ENCODE data around the gene AEN. TPM values are rescaled to one million over a fixed set of nuclear protein-coding genes. Genes with fewer than 3 reads are reported as not detected.
A peak's percentile ranks its signal among the peaks of the same experiment; 100 is the strongest.

The AEN gene
- total and polyA plus RNA-seq, 8 donors = 3.2 to 20.7 (median 5.0) TPM

DNA sequence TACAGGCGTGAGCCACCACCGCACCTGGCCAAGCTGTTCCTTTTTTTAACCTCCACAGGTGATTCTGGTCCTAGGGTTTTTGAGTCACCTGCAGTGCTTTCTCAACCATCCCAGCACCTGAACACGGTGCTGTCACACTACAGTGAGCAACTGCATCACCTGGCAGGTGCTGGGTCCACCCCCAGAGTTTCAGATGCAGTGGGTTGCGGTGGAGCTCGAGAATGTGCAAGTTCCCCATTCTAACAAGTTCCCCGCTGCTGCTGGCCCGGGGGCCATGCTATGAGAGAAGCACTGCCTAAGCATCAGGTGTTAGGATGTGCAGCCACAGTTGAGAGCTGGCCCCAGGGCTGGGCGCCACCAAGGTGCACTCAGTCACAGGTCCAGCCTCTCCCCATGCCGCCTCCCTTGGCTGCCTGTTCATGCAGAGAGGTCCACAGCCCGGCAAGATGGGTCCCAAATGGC, 35.7 kb downstream of the AEN start:
- no peak for DNase-seq
- TF ChIP-seq, protein P1, sequence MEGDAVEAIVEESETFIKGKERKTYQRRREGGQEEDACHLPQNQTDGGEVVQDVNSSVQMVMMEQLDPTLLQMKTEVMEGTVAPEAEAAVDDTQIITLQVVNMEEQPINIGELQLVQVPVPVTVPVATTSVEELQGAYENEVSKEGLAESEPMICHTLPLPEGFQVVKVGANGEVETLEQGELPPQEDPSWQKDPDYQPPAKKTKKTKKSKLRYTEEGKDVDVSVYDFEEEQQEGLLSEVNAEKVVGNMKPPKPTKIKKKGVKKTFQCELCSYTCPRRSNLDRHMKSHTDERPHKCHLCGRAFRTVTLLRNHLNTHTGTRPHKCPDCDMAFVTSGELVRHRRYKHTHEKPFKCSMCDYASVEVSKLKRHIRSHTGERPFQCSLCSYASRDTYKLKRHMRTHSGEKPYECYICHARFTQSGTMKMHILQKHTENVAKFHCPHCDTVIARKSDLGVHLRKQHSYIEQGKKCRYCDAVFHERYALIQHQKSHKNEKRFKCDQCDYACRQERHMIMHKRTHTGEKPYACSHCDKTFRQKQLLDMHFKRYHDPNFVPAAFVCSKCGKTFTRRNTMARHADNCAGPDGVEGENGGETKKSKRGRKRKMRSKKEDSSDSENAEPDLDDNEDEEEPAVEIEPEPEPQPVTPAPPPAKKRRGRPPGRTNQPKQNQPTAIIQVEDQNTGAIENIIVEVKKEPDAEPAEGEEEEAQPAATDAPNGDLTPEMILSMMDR (IDR thresholded peaks at IDR 0.05) = no peak
- Histone ChIP-seq H3K9me3 (no peaks in the 10 kb centered on the region), H3K27ac (no peak overlapping the region), H3K4me1 (peaks cover 0 to 4% of the 10 kb centered on the region in 2 donors), H3K36me3 (peaks cover 0 to 10% of the 10 kb centered on the region in 2 donors), H3K27me3 (no peaks in the 10 kb centered on the region), H3K4me3 (no peak overlapping the region)
- intact Hi-C loops (cut with DNase I) = no loop called here
- ATAC-seq = peak; percentile 12

DNA sequence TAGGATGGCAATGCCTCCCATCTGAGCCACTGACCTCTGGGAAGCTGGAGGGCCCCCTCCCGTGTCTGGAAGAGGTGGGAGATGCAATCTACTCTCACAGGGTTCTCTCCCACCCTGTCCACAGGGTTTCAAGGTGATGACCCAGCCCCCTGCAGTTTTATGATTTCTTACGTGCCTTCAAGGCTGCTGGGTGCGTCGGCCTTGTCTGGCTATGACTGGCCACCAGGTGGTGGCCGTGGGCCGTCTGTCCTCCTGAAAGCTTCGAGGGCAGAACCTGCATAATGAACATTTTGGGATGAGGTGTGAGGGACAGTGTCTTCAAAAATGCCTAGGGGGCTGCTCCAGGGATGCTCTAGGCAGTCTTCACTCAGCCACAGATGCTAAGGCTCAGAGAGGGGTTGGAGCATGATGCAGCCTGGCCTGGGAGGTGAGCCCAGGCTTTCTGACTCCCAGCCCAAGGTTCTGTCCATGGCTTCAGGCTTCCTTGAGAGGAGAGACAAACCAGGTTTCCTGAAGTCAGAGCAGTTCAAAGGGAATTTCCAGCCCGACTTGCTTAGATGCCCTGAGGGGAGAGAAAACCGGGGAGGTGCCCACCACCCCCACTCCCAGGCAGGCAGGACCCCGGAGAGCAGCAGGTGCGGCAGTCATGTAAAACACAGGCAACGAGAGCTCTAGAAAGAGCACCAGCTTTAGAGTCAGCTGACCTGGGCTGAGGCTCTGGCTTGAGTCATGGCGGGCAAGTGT, 36.4 kb downstream of the AEN start:
- H3K27me3 ChIP-seq = no peaks in the 10 kb centered on the region
- H3K36me3 ChIP-seq = peaks cover 0 to 10% of the 10 kb centered on the region in 2 donors
- no peaks in the 10 kb centered on the region for H3K9me3 ChIP-seq
- no peak overlapping the region for H3K27ac ChIP-seq
- TF ChIP-seq, protein P1 (IDR thresholded peaks at IDR 0.05) = peak; percentile 39 to 50
- H3K4me3 ChIP-seq = no peak overlapping the region
- intact Hi-C loops (cut with DNase I) = no loop called here
- peak; percentile 64 for ATAC-seq
- peaks cover 0 to 4% of the 10 kb centered on the region in 2 donors for H3K4me1 ChIP-seq
- DNase-seq = peak in 1 of 4 donors; percentile 17

DNA sequence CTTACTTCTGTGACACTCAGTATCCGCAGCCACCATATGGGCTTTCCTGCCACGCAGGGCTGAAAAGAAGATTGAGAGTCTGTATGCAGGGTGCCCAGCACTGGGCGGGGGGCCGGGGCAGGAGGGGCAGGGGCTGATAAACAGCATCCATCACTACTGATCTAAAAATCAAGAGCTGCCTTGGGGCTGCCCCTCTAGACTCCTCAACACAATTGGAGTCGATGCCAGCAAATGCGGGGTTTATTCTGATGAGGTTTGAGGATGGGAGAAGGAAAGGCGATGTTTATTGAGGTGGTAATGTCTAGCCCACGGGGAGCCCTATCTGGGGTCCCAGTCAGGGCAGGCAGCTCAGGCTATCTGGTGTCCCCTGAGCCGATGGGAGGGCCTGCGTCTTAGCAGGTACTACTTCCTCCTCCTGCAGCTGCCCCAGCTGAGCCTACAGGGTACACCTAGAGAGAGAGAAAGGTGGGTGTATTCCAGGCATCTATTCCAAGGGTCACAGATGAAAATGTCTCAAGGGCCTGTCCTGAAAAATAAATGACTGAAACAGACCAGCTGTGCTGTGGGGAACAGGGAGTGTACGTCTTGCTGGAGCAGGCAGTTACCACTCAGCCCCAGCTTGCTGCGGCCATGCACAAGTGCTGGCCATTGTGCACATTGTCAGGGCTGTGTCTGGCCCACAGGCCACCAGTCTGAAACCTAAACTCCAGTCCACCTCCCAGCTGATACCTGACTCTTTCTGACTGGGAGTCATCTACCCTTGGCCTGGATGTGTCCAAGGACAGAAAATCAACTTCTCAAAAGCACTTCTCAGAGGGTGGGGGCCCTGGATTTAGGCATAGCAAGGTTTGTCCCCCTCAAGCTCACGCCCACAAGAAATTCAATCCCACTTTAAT, 37.2 kb downstream of the AEN start:
- Histone ChIP-seq H3K27ac (no peak overlapping the region), H3K4me1 (peaks cover 0 to 4% of the 10 kb centered on the region in 2 donors), H3K27me3 (no peaks in the 10 kb centered on the region), H3K9me3 (no peaks in the 10 kb centered on the region), H3K4me3 (no peak overlapping the region), H3K36me3 (peaks cover 0 to 7% of the 10 kb centered on the region in 2 donors)
- intact Hi-C loops (cut with DNase I) = no loop called here
- TF ChIP-seq, protein P1 (IDR thresholded peaks at IDR 0.05) = no peak
- DNase-seq = no peak
- no peak for ATAC-seq

DNA sequence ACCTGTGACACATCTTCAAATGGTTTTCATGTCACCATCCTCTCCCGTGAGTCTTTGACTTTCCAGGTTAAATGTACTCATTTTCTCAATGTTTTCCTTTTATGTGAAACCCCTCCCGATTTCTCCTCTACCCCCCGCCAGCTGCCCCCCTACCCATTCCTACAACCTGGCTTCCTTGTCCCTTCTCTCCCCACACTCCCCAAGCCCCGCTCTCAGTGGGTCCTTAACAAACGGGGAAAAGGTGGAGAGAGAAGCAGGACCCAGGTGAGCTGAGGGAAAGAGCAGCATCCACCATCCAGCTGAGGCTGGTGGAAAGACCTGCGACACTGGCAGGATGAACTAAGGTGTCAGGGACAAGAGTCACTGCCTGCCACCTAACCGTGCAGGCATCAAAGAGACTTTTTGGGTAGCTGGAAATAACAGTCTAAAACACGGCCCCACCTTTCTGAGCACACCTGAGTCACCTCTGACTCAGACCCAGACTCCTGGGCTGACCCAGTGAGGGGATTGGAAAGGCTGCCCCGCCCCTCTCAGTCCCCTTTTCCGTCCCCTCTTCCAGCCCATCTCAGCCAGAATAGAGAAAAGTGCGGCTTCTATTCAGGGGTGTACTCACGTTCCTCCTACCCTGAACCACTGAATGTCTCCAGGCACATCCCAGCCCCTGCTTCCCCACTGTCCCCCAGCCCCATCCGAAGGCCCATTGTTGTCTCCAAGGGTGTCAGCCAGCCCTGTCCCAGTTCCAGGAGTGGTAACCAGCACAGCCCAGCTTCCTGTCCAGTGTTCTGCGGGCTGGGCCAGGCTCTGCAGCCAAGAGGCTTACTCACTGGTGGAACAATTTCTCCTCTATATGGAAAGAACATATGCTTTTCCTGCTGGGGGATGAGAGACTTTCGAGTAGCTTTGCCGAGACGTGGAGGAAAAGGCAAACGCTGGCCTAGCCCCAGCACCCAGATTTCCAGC, 38.1 kb downstream of the AEN start:
- TF ChIP-seq, protein P1 (IDR thresholded peaks at IDR 0.05) = no peak
- Histone ChIP-seq H3K4me3 (no peak overlapping the region), H3K27me3 (no peaks in the 10 kb centered on the region), H3K4me1 (peaks cover 0 to 4% of the 10 kb centered on the region in 2 donors), H3K27ac (peak overlapping the region in 1 of 2 donors; percentile 37), H3K36me3 (peaks cover 0 to 4% of the 10 kb centered on the region in 2 donors), H3K9me3 (no peaks in the 10 kb centered on the region)
- intact Hi-C loops (cut with DNase I) = no loop called here
- DNase-seq (no peak), ATAC-seq (peak; percentile 32)
